ENCODE measurements around the gene TBC1D32.

DNA sequence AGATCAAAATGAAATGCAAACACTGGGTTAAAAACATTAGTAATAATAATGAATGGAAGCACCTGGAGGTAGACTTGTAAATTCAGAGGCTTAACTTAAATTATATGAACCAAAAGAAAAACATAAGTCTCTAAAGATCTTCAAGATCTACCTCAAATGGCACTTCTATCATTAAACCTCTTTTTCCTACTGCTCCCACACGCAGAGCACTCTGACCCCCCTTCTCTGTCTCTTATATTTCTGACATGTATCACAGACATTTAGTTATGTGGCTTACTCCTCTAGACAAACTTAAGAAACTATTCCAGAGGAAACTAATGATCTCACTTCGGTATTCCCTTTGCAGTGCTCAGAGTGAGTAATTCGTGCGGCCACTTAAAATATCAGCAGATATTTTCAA lies 1.1 kb downstream of the TBC1D32 start:
- TF ChIP-seq, protein P1, sequence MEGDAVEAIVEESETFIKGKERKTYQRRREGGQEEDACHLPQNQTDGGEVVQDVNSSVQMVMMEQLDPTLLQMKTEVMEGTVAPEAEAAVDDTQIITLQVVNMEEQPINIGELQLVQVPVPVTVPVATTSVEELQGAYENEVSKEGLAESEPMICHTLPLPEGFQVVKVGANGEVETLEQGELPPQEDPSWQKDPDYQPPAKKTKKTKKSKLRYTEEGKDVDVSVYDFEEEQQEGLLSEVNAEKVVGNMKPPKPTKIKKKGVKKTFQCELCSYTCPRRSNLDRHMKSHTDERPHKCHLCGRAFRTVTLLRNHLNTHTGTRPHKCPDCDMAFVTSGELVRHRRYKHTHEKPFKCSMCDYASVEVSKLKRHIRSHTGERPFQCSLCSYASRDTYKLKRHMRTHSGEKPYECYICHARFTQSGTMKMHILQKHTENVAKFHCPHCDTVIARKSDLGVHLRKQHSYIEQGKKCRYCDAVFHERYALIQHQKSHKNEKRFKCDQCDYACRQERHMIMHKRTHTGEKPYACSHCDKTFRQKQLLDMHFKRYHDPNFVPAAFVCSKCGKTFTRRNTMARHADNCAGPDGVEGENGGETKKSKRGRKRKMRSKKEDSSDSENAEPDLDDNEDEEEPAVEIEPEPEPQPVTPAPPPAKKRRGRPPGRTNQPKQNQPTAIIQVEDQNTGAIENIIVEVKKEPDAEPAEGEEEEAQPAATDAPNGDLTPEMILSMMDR (IDR thresholded peaks at IDR 0.05), result no peak
- TF ChIP-seq POLR2A (IDR thresholded peaks at IDR 0.05), result no peak
